Erythroblast (primary cell): ENCODE results near the gene NRK.

Experiments
- GATA1 ChIP-seq: IDR thresholded peaks from 2 replicates; pipeline ENCODE4 v1.6.1; 2011; ENCODE audit warnings: low read depth, mild to moderate bottlenecking, control low read depth, low read length, moderate library complexity
- POLR2A ChIP-seq: IDR thresholded peaks from 2 replicates; pipeline ENCODE4 v1.6.1; 2011; ENCODE audit warnings: mild to moderate bottlenecking, low read length

DNA sequence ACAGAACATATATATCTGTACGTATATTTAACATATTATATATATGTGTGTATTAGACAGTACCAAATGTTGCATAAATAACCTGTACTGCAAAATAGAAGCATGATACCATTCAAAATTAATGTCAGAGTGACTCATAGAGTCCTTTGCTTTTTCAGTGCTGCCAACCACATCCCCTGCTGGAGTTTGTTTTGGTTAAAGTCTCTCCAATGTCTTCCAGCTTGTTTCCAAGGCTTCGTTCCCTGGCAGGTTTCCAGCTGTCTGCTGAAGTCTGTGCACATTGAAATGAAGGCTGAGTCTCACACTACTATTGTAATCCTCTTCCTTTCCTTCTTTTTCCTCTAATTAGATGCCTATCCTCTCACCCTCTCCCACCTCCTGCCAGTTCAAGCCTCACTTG, 14.9 kb downstream of the NRK start:
- TF ChIP-seq POLR2A (no peak), GATA1 (no peak)
